Lung (tissue), 12 donors: ENCODE data around the gene PRAC1. TPM values are rescaled to one million over a fixed set of nuclear protein-coding genes. Genes with fewer than 3 reads are reported as not detected.

Experiments used
- ATAC-seq: fragments of 200-7000 bp; cut with Tn5 transposase; one replicate; pipeline ENCODE4 v1.9.1; 2020; ENCODE audit warnings: moderate number of reproducible peaks; ENCODE audit not compliant: insufficient read depth, low FRiP score
- DNase-seq, 3 donors: peaks; one replicate each; pipeline ENCODE4 v3.0.0-alpha.2; 2013 to 2017
- H3K27ac ChIP-seq, 2 donors: one replicate each; pipeline ENCODE4 v1.5.1; 2013; ENCODE audit warnings: mild to moderate bottlenecking in 2 of 2, moderate library complexity in 2 of 2, control low read depth in 1 of 2, inconsistent platforms in 1 of 2, low read depth in 1 of 2, low read length in 1 of 2
- H3K27me3 ChIP-seq, 3 donors: one replicate each; pipeline ENCODE4 v1.5.1; 2013; ENCODE audit warnings: low read length in 2 of 3; ENCODE audit not compliant: control insufficient read depth in 3 of 3, insufficient read depth in 3 of 3
- H3K36me3 ChIP-seq, 4 donors: one replicate each; pipeline ENCODE4 v1.5.1; 2013; ENCODE audit warnings: low read length in 4 of 4, mild to moderate bottlenecking in 1 of 4, moderate library complexity in 1 of 4; ENCODE audit not compliant: control insufficient read depth in 4 of 4, insufficient read depth in 4 of 4
- H3K4me1 ChIP-seq, 5 donors: one replicate each; pipeline ENCODE4 v1.5.1; 2013; ENCODE audit warnings: low read length in 5 of 5, mild to moderate bottlenecking in 2 of 5, moderate library complexity in 1 of 5; ENCODE audit not compliant: control insufficient read depth in 5 of 5, insufficient read depth in 5 of 5
- H3K4me3 ChIP-seq: one replicate; pipeline ENCODE4 v1.5.1; 2013; ENCODE audit warnings: mild to moderate bottlenecking, control low read depth, moderate library complexity
- H3K9ac ChIP-seq, 2 donors: one replicate each; pipeline ENCODE4 v1.5.1; 2013; ENCODE audit warnings: low read length in 2 of 2, control low read depth in 1 of 2; ENCODE audit not compliant: insufficient read depth in 1 of 2
- H3K9me3 ChIP-seq, 4 donors: one replicate each; pipeline ENCODE4 v1.5.1; 2013; ENCODE audit warnings: low read length in 3 of 4, mild to moderate bottlenecking in 1 of 4, moderate library complexity in 1 of 4; ENCODE audit not compliant: control insufficient read depth in 4 of 4, insufficient read depth in 3 of 4
- WGBS, 2 donors: extraction: QIAGEN DNeasy Blood & Tissue Kit; methylation state at CpG; one replicate each; pipeline ENCODE4 v1.1.7; 2013; 5-methylcytosine and 5-hydroxymethylcytosine counted together
- polyA plus RNA-seq, 2 donors: library from polyadenylated mRNA; stranded (reverse); fragments of 200-250 nt; gene quantifications; one replicate each; pipeline ENCODE4 v1.2.1, GENCODE V29; 2013
- total RNA-seq, 2 donors: library from RNA; depleted of rRNA in 1 of 2; stranded (reverse); fragments of >200 nt in 1 of 2; gene quantifications; one replicate each; pipeline ENCODE4 v1.2.1, GENCODE V29; 2014 to 2021
- TF ChIP-seq, protein P1 (sequence below): IDR thresholded peaks from 2 replicates; pipeline ENCODE4 v1.5.1; 2012; ENCODE audit warnings: mild to moderate bottlenecking; ENCODE audit errors: control extremely low read depth, extremely low read depth
- donor health status: control.
- donor health status: control.
- donor health status: Bipolar disorder and iron deficiency.
- donor health status: healthy.
- donor health status: DM: yes; HTN: yes; CAD: no.

The PRAC1 gene
- total and polyA plus RNA-seq, 4 donors = not detected

DNA sequence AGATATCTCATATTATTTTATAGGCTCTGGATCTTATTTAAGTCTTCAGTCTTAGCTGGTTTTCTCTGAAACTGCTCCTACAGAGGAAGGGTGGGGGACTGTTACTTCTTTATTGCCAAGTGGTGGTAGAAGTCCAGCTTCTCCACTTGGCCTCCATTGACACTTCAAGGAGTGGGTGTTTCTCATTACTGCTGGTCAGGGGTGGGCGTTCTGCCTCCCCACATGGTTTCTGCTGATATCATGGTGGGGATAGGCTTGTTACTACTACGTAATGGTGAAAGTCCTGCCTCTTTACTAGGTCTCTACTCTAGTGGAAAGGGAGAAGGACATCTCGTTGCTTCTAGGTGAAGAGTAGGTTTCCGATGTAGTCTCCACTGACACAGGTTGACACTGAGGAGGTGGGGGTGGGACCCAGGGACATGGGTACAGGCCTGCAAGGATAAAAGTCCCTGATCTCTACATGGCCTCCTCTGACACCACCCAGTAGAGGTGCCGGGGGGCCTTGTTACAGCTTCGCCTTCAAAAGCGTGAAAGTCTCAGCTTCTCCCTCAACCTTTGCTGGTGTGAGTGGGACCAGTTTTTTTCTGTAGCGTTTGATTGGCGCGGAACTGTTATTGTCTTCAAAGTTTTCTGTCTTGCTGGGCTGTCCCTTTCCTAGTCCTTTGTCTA lies 20.3 kb downstream of the PRAC1 start:
- no peak overlapping the region for H3K9ac ChIP-seq
- DNase-seq (no peak), ATAC-seq (no peak)
- no peaks in the 10 kb centered on the region for H3K36me3 ChIP-seq
- TF ChIP-seq, protein P1, sequence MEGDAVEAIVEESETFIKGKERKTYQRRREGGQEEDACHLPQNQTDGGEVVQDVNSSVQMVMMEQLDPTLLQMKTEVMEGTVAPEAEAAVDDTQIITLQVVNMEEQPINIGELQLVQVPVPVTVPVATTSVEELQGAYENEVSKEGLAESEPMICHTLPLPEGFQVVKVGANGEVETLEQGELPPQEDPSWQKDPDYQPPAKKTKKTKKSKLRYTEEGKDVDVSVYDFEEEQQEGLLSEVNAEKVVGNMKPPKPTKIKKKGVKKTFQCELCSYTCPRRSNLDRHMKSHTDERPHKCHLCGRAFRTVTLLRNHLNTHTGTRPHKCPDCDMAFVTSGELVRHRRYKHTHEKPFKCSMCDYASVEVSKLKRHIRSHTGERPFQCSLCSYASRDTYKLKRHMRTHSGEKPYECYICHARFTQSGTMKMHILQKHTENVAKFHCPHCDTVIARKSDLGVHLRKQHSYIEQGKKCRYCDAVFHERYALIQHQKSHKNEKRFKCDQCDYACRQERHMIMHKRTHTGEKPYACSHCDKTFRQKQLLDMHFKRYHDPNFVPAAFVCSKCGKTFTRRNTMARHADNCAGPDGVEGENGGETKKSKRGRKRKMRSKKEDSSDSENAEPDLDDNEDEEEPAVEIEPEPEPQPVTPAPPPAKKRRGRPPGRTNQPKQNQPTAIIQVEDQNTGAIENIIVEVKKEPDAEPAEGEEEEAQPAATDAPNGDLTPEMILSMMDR = no peak
- H3K27ac ChIP-seq = no peak overlapping the region
- no peak overlapping the region for H3K4me3 ChIP-seq
- no peaks in the 10 kb centered on the region for H3K4me1 ChIP-seq
- no peaks in the 10 kb centered on the region for H3K9me3 ChIP-seq
- WGBS, 2 donors = 89 to 96% methylated on average over 10 of the region's 10 CpGs
- peaks cover 0 to 61% (median 27%) of the 10 kb centered on the region in 3 donors for H3K27me3 ChIP-seq

DNA sequence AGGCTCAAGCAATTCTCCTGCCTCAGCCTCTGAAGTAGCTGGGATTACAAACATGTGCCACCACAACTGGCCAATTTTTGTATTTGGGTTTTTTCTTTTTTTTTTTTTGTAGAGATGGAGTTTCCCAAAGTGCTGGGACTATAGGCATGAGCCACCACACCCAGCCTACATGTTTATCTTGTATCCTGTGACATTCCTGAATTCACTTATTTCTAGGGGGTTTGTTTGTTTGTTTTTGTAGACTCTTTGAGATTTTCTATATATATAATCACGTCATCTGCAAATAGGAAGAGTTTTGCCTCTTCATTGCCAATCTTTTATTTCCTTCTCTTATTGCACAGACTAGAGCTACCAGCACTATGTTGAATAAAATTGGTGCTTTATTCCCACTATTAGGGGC lies 29.1 kb downstream of the PRAC1 start:
- no peak overlapping the region for H3K9ac ChIP-seq
- WGBS, 2 donors = 19 to 41% methylated on average over 1 of the region's 1 CpG
- no peak overlapping the region for H3K4me3 ChIP-seq
- TF ChIP-seq, protein P1 = no peak
- no peak overlapping the region for H3K27ac ChIP-seq
- ATAC-seq (no peak), DNase-seq (no peak)
- H3K27me3 ChIP-seq = peaks cover 0 to 35% (median 11%) of the 10 kb centered on the region in 3 donors
- no peaks in the 10 kb centered on the region for H3K4me1 ChIP-seq
- no peaks in the 10 kb centered on the region for H3K36me3 ChIP-seq
- H3K9me3 ChIP-seq = peaks cover 0 to 10% (median under 1%) of the 10 kb centered on the region in 4 donors

DNA sequence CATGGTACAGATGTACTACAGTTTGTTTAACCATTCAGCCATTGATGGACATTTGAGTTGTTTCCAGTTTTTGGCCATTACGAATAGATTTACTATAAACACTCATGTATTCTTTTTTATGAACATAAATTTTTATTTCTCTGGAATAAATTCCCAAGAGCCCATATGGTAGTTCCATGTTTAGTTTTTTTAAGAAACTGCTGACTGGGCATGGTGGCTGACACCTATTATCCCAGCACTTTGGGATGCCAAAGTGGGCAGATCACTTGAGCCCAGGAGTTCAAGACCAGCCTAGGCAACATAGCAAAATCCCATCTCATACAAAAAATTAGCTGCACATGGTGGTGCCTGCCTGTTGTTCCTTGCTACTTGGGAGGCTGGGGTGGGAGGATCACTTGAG lies 30.3 kb downstream of the PRAC1 start:
- Histone ChIP-seq H3K27ac (no peak overlapping the region), H3K36me3 (no peaks in the 10 kb centered on the region), H3K4me1 (no peaks in the 10 kb centered on the region), H3K9ac (no peak overlapping the region), H3K27me3 (peaks cover 0 to 38% (median 13%) of the 10 kb centered on the region in 3 donors), H3K9me3 (peaks cover 0 to 10% (median 2%) of the 10 kb centered on the region in 4 donors), H3K4me3 (no peak overlapping the region)
- ATAC-seq (no peak), DNase-seq (no peak)
- 84 to 88% methylated on average over 1 of the region's 1 CpG for WGBS, 2 donors
- TF ChIP-seq, protein P1 = no peak
